Uterus (tissue), 2 donors: ENCODE measurements around the gene HRH2.

Experiments used
- CTCF ChIP-seq, 4 experiments: fragments of 200-600 bp in 2 of 4; fragments of 450-650 bp in 2 of 4; sonication (generic) in 2 of 4; IDR thresholded peaks; one replicate each; pipeline ENCODE4 v1.5.1; 2016 to 2019; ENCODE audit warnings: antibody characterized with exemption in 4 of 4, mild to moderate bottlenecking in 2 of 4, moderate library complexity in 1 of 4
- POLR2A ChIP-seq, 2 donors: fragments of 450-650 bp; IDR thresholded peaks; one replicate each; pipeline ENCODE4 v1.6.1; 2016; ENCODE audit warnings: antibody characterized with exemption in 2 of 2, mild to moderate bottlenecking in 1 of 2, moderate library complexity in 1 of 2

- TF ChIP-seq CTCF (IDR thresholded peaks at IDR 0.05) (peak; percentile 43 to 91 (median 80)), POLR2A (IDR thresholded peaks at IDR 0.05) (no peak)
Observed at GRCh38 chr5:175729829-175730277, 72.0 kb downstream of the HRH2 start.
